GM19351 (cell line): ENCODE data around the gene CCNYL1.

Experiments
- ATAC-seq: cut with Tn5 transposase; IDR thresholded peaks from one replicate; pipeline ENCODE4 v1.9.1; 2021; ENCODE audit warnings: mild to moderate bottlenecking, moderate library complexity; ENCODE audit not compliant: unreplicated experiment

CCNYL1 gene

GRCh38 chr2:207783514-207783913 is 72.1 kb downstream of the CCNYL1 start:
- no peak for ATAC-seq

DNA sequence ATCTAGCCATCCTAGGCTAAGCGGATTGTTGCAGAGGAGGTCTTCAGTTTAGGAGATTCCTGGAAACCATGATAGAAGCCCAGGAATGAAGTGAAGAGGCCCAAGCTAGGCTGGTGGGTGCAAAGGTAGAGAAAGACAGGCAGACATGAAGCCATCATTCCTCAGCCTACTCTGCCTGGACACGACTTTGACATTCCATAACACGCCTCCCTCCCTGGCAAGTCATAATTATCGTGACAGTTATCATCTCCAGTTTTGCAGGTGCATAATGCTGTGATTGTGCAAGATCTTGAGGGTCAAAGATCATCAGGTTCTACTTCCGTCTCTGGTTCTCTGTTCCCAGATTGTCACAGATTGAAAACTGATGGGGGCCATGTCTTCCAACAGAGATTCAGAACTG is 73.5 kb downstream of the CCNYL1 start:
- no peak for ATAC-seq

- ATAC-seq, result no peak
Measured at GRCh38 chr2:207787017-207787416, 75.6 kb downstream of the CCNYL1 start.

DNA sequence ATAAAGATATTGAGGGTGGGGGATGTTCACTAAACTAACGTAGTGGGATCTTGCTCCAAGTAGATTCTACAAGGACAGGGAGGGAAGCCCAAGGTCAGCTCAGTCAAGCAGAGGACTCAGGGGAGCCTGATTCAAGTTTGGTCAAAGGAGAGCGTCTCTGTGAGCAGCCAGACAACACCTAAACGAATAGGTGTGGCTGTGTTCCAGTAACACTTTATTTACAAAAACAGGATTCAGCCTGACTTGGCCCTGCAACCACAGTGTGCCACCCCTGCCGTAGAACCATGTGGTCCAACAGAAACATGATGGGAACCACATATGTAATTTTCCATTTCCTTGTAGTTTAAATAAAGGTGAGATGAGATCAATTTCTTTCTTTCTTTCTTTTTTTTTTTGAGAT is 76.4 kb downstream of the CCNYL1 start:
- ATAC-seq, result no peak

DNA sequence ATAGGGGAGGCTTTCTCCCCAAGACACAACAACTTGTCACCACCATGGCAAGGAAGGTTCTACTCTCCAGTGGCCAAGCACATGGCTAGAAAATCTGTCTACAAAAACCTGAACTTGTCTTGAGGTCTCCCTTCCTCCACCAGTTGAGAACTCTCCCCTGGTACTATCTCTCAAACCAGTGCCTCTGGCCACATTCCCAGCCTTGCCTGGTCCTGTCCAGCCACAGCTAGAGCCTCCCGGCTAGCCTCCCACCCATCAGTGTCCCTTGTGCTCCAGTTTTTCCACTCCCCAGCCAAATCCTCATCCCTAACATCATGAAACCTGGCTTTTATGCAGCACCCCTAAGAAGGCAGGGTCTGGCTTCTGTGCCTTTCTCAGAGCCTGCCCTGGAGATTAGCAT is 79.5 kb downstream of the CCNYL1 start:
- no peak for ATAC-seq

- no peak for ATAC-seq
Measured at GRCh38 chr2:207791579-207792243, 80.3 kb downstream of the CCNYL1 start.

GRCh38 chr2:207792244-207792785 is 80.9 kb downstream of the CCNYL1 start:
- ATAC-seq, result no peak

DNA sequence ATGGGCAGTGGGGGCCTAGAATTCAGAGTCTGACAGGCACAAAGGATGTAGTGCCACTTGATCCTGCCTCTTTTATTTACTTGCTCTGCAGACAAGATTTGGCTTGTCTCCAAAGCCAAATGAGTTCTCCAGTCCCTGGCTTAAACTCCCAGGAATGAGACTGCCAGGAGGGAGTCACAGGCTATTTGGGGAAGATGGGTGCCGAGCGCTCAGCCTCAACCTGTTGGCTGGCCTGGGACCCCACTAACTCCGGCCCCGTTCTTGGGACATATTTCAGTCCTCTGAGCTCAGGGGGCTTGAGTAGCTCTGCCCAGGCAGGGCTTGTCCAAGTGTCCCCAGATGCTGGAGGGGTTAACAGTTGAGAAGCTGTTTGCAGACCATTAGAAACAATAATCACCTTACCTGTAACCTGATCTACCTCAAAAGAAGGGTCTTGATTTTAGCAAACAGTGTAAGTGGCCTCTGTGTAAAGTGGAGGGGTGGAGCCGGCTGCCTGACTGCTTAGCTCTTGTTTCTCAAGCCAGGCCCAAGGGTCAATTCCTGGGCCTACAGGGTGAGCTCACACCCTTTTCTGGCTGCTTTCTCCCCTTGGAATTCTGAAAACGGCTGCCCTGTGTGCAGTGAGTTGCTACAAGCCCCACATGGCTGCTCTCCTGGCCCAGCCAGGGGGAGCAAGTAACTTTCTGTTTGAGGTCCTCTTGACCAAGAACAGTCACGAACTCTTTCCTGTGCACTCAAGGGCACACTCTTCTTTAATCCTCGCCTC is 85.3 kb downstream of the CCNYL1 start:
- ATAC-seq, result no peak

DNA sequence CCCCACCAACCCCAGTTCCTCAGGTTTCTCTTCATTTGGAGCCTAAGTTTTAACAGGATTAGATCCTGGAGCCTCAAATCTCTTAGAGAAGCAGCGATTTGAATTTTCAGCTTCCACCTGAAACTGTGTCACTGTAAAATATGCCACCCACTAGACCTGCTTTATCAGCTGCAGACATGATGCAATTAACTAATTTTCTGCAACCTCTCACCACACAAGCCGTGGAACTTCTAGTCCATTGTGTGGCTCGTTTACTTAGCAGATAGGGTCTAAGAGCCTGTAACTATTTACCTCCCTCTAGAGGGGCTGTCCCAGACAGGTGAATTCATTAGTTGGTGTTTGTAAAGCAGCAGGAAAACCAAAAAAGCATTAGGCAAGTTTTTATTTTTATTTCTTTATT is 89.8 kb downstream of the CCNYL1 start:
- ATAC-seq, result no peak

GRCh38 chr2:207802650-207803049 is 91.2 kb downstream of the CCNYL1 start:
- ATAC-seq, result no peak
